ENCODE results near the gene ARSG.
"Not testable (repeated sequence)": the region's sequence is repeated elsewhere in the genome, so short reads cannot be mapped to it uniquely, and the experiment has no call there.

Gene ARSG

DNA sequence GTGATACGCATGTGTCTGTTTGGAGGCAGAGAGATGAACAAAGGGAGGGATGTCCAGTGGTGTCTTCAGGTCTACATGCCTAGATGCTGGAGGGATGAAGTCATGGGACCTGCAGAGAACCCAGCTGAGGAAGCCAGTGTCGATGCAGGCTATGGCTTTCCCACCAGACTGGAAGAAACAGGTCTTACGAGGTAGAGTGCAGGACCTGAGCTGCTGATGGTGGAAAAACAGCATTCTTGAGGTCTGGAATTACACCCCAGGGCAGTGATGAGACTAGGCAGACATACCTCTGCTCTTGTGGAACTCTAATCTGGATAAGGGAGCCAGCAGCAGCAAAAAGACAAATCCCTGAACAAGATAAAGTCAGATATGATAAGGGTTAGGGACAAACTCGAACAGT lies 37.4 kb downstream of the ARSG start:
- no peak for DNase-seq (ENCODE audit: low read depth in 2 of 2)

DNA sequence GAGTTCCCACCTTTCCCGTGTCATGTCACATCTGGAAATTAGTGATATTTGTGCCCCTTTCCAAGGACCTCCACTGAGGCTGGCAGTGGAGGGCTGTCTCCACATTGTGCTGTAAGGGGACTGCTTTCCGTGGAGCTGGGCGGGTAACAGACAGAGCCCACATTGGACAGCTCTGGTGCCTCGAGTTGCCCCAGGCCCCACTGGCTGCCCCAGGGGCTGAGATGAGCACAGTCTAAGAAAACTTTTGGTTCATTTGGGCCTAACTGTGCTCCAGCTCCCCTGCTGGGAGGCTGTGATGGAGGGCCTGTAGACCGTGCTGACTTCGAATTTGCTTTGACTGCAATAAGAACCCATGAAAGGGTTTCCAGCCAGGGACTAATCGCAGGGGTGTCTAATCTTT lies 38.0 kb downstream of the ARSG start:
- no peak for DNase-seq (ENCODE audit: low read depth in 2 of 2)

DNA sequence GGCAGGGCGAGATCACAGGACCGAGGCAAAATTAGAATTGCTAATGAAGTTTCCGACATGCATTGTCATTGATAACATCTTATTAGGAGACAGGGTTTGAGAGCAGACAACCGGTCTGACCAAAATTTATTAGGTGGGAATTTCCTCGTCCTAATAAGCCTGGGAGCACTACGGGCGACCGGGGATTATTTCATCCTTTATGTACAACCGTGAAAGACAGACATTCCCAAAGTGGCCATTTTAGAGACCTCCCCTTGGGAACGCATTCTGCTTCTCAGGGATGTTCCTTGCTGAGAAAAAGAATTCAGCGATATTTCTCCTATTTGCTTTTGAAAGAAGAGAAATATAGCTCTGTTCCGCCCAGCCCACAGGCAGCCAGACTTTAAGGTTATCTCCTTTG lies 40.6 kb downstream of the ARSG start:
- not testable (repeated sequence) for DNase-seq (ENCODE audit: low read depth in 2 of 2)

DNA sequence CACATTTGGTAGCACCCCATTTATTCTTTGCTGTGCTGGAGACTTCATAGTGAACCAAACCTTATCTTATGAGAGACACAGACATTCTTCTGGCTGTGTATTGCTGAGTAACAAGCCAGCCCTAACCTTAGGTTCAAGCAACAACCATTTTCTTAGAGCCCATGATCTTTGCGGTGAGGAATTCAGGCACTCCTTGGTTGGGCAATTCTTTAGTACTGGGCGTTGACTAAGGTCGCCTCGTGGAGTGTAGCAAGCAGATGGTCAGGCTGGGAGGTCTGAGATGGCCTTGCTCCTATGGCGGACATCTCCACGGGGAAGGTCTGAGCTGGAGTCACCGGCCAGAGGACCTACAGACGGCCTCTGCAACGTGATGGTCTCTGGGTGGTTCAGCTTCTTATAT lies 43.1 kb downstream of the ARSG start:
- no peak for DNase-seq (ENCODE audit: low read depth in 2 of 2)

DNA sequence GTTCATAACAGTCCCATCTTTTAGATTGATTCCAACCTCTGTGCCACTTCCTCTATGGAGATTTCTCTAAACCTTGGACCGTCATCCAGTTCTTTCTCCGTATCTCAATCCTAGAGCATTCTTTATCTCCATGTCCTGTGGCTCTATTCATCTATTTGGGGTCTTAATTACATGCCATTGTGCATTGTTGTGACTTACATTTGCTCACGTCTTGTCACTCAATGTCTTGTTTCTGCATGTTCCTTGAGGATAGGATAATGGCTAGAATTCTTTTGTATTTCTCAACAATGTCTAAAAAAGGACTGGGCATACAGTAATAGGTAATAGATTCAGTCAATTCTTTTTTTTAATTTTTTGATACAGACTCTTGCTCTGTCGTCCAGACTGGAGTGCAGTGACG lies 50.2 kb downstream of the ARSG start:
- no peak for DNase-seq (ENCODE audit: low read depth in 2 of 2)

DNA sequence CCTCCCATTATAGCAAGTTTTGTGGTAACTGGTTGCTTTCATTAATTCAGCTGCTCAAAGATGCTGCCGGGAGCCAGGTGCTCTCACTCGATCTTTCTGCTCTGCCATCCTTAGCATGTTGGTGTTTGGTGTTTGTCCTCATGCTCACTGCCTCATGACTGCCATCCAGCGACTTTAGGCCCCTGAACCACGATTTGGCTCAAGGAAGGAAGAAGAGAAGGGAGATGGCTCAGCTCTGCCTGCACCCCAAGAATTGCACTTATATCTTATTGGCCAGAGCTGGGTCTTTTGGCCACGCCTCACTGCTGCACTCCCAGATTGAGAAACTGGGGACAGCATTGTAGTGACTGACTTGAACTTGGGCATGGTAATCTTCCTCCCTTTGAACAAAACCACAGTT lies 52.7 kb downstream of the ARSG start:
- DNase-seq (ENCODE audit: low read depth in 2 of 2) = no peak

DNA sequence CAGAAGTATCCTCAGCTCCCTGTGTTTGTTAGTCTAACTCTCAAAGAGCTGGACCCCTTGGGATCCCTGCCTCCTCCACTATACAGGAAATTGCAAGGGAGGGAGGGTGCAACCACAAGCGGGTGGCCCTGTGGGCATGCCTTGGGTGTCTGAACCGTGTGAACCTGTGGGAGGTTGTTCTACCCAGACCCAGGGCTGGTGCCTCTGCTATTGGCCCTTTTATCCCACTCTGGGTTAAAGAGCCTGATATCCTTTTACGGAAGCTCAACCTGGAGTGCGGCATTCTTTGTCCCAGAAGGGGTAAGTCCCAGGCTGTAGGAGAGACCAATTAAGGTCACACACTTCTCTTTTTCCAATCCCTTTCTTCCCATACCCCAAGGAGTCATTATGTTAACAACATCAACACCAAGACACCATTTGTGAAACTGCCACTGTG lies 53.4 kb downstream of the ARSG start:
- DNase-seq (ENCODE audit: low read depth in 2 of 2) = no peak

DNA sequence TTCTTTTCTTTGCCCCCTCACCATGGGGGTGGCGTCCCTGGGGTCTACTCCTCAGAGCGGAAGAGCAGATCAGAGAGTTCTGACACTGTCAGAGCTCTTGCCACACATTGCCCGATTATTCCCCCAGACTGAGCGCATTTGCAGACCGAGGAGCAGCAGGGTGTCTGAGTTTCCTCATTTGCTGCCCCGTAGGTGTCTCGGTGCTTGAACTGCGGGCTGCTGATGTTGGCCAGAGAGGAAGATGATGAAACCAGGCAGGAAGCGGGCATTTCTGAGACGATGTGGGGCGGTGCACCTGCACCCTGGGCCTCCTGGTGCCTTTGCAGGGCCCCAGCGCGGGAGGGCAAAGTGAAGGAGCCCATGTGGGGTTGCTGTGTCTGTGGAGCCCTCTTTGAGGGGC lies 55.2 kb downstream of the ARSG start:
- DNase-seq (ENCODE audit: low read depth in 2 of 2) = peak; percentile 46 to 53

DNA sequence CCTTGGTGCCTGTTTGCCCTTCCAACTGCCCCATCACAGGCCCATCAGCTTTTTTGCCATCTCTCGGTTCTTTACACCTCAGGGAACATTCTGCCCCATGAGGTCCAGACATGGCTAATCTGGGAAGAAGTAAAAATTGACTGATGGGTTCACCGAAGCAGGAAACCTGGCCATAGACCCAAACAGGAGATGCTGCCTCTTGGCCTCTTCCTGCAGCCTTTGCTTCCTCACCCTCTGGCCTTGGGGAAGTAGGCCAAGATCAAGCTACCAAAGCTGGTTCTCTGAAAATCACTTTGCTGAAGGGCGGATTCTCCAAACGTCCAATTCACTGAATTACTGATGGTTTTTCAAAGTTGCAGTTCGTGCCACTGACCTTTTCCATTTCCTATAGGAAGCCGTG lies 56.1 kb downstream of the ARSG start:
- no peak for DNase-seq (ENCODE audit: low read depth in 2 of 2)

DNA sequence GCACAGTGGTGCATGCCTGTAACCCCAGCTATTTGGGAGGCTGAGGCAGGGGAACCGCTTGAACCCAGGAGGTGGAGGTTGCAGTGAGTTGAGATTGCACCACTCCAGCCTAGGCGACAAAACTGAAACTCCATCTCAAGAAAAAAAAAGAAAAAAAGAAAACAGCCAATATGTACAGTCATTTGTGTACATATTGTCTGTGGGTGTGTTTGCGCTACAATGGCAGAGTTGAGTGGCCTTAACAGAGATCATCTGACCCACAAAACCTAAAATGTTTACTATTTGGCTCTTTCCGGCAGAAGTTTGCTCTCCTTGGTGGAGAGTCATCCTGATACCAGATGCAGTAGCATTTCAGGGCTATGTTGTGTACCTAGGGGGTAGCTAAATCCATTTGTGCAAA lies 57.9 kb downstream of the ARSG start:
- no peak for DNase-seq (ENCODE audit: low read depth in 2 of 2)

DNA sequence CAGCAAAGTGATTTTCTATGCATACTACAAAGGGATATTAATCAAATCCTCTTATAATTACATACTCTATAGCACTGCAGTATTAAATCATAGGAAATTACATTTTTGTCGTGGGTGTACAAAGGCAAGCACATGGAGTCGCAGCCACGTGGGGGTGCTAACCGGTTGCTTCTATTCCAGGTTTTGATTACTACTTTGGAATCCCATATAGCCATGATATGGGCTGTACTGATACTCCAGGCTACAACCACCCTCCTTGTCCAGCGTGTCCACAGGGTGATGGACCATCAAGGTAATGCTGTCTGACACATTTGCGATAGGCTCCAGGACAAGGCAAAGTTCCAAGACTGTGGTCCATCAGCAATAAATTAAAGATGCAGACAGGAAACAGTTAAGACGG lies 60.1 kb downstream of the ARSG start:
- DNase-seq (ENCODE audit: low read depth in 2 of 2) = no peak

DNA sequence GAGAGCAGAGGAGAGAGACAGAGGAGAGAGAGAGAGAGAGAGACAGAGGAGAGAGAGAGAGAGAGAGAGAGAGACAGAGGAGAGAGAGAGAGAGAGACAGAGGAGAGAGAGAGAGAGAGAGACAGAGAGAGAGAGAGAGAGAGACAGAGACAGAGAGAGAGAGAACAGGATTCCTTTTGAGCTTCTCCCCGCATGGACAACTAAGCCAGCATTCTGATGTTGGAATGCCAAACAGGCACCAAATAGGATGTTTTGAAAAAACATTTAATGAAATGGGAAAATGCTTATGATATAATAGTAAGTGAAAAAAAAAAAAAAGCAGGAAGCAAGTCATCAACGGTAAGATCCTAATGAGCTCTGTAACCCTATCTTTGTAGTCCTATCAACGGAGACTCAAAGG lies 60.7 kb downstream of the ARSG start:
- DNase-seq (ENCODE audit: low read depth in 2 of 2) = no peak

DNA sequence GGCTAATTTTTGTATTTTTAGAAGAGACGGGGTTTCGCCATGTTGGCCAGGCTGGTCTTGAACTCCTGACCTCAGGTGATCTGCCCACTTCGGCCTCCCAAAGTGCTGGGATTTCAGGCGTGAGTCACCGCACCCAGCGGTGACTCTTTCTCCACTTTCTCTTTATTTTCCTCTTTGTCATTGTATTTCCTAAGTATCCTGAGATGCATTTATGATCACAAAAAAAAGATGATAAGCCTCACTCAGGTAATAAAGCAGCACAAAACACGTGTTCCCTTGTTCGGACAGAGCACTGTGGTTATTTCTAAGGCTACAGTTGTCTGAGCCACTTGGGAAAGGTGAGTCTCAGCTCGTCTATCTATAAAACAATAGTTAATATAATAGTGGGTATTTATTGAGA lies 61.4 kb downstream of the ARSG start:
- not testable (repeated sequence) for DNase-seq (ENCODE audit: low read depth in 2 of 2)

DNA sequence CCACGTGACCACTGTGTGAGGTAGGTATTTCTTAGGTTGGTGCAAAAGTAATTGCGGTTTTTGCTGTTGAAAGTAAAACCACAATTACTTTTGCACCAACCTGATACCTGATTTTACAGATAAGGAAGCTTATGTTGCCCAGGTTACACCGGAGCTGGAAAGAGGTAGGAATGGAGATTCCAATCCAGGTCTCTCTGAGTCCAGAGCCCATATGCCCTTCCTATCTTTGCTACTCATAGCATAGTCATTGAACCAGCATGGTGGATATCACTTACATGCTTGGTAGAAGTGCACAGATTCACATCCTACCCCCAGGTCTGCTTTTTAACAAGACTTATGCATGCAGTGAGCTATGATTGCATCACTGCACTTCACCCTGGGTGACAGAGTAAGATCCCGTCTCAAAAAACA lies 61.8 kb downstream of the ARSG start:
- no peak for DNase-seq (ENCODE audit: low read depth in 2 of 2)

DNA sequence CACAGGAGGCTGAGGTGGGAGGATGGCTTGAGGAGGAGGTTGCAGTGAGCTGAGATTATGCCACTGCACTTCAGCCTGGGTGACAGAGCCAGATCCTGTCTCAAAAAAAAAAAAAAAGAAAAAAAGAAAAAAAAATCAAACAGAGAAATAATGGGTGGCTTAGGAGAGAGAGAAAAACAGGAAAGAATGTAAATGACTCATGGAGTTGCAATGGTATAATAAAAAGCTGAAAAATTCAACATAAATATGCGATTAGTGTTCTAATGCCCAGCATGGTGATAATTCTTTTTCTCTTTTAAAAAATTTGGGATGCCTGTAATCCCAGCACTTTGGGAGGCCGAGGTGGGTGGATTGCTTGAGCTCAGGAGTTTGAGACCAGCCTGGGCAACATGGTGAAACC lies 63.0 kb downstream of the ARSG start:
- not testable (repeated sequence) for DNase-seq (ENCODE audit: low read depth in 2 of 2)

DNA sequence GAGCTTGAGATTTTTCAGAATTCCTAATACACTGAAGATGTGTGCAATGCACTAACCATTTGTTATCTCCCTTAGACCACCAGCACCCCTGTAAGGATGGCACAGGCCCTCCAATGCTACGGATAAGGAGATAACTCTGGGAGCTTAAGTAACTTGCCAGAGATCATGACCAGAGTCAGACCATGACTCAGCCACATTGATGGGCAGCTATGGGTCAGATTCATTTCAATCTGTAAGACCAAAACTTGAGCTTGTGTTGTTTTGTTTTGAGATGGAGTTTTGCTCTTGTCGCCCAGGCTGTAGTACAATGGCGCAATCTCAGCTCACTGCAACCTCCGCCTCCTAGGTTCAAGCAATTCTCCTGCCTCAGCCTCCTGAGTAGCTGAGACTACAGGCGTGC lies 63.8 kb downstream of the ARSG start:
- not testable (repeated sequence) for DNase-seq (ENCODE audit: low read depth in 2 of 2)

DNA sequence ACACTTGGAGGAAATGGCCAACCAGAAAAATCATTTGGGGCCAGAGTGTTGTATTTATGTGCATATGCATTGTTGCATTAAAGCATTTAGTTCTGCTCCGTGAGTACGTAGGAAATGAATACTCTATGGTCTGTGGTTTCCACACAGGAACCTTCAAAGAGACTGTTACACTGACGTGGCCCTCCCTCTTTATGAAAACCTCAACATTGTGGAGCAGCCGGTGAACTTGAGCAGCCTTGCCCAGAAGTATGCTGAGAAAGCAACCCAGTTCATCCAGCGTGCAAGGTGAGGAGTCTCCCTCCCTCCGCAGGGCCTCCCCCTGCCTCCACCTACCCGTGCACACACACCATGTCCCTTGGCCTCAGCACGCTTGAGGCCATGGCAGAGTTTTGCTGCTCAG lies 65.2 kb downstream of the ARSG start:
- DNase-seq (ENCODE audit: low read depth in 2 of 2) = peak; percentile 29 to 52

DNA sequence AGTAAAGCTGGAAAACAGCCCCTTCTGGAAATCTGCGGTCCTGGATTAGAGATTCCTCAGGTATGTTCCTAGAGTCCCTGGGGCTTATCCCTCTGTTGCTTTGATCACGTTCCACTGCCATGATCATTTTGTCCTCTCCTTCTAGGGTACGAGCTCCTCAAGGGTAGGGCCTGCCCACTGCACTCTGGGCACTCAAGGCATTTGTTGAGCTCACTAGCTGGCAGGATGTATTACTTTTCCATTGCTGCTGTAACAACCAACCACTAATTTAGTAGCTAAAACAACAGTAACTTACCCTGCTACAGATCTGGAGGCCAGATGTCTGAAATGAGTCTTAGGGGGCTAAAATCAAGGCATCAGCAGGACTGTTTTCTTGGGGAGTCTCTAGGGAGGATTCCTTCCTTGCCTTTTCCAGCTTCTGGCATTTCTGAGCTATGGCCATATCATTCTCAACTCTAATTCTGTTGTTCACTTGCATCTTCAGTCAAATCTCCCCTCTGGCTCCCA lies 65.7 kb downstream of the ARSG start:
- no peak for DNase-seq (ENCODE audit: low read depth in 2 of 2)

DNA sequence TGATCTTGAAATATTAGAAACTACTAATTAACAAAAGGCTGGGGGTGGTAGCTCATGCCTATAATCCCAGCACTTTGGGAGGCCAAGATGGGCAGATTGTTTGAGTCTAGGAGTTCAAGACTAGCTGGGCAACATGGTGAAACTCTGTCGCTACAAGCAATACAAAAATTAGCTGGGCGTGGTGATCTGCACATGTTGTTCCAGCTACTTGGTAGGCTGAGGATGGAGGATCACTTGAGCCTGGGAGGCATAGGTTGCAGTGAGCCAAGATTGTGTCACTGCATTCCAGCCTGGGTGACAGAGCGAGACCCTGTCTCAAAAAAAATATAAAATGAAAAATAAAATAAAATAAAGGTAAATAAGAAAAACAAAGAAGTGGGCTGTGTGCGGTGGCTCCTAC lies 66.6 kb downstream of the ARSG start:
- DNase-seq (ENCODE audit: low read depth in 2 of 2) = no peak

DNA sequence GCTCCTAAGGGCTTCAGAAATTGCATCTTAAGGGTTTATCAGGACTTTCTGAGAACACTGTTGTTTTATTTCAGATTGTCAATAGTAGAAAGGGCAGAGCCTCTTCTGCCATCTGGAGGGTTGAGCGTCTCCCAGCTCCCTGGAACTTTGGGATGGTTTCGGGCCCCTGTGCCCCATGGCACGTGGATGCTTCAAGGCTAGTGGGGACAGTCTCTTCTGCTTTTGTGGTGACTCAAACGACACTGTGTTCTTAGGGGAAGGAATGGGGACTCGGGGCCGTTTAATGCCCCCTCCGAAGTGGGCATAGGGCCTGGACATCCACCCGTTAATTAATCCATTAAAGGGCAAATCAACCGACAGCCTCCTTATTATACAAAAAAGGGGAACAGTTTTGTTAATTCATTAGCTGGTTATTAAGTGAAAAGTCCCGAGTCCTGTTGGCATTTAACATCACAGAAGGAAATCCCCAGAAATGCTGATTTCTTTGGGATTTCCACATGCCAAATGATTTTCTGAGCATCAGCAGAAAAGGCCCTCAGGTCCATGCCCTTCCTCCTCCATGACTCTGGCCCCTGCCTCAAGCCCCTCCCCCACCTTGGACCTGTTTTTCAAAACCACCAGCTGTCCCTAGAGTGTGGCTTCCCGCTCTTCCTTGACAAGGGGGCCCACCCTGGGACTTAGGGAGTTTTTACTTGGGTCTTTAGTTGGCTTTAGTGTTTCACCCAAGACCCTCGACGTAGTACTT lies 68.7 kb downstream of the ARSG start:
- DNase-seq (ENCODE audit: low read depth in 2 of 2) = no peak

DNA sequence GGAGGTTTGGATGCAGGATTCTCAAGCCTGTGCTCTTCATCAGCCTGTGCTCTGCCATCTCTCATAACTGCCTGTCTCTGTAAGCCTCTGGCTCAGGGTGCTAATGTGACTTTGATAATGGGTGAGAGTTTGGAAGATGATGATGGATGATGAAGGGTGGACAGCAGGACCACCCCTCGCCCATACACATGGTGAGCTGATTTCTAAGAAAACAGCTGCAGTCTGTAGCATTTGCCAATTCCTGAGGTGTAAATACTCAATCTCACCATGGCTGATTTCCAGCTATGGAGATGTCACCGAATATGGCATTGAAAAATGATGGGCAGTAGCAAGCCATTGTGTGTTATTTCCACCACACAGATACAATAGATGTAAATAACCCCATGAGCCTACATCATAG lies 74.2 kb downstream of the ARSG start:
- no peak for DNase-seq (ENCODE audit: low read depth in 2 of 2)

DNA sequence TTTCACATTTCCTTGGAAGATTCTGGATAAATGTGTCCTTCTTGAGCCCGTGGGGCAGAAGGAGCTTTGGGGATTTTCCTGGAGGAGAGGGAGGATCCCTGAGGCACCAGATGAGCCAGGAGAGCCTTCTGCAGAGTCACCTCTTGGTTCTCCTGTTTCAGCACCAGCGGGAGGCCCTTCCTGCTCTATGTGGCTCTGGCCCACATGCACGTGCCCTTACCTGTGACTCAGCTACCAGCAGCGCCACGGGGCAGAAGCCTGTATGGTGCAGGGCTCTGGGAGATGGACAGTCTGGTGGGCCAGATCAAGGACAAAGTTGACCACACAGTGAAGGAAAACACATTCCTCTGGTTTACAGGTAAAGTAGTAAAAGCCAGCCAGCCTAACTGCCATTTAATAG lies 77.1 kb downstream of the ARSG start:
- no peak for DNase-seq (ENCODE audit: low read depth in 2 of 2)

DNA sequence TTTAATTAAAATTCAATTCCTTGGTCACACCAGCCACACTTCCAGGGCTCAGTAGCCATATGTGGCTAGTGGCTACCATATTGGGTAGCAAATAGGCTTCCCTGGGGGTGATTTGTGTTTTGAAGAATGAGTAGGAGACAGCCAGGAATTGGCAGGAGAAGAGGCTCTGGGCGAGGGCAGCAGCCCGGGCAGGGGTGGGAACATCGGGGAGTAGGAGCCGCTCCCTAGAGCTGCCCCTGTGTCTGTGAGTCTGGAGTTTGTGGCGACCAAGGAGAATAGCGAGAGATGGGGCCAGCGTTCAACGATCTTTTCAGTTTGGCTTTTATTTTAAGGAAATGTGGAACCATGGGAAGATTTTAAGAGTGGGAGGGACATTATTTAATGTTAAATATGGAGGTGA lies 84.3 kb downstream of the ARSG start:
- no peak for DNase-seq (ENCODE audit: low read depth in 2 of 2)

DNA sequence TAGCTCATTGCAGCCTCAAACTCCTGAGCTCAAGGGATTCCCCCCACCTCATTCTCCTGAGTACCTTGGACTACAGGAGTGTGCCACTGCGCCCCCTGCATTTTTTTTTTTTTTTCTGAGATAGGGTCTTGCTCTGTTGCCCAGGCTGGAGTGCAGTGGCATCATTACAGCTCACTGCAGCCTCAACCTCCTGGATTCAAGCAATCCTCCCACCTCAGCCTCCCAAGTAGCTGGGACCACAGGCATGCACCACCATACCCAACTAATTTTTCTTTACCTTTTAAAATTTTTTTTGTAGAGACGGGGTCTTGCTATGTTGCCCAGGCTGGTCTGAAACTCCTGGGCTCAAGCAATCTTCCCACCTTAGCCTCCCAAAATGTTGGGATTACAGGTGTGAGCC lies 84.9 kb downstream of the ARSG start:
- DNase-seq (ENCODE audit: low read depth in 2 of 2) = not testable (repeated sequence)
